ENCODE measurements around the gene ZFYVE21.

The ZFYVE21 gene

GRCh38 chr14:103726474-103726873 is 10.9 kb downstream of the ZFYVE21 start:
- DNase-seq: no peak

- no peak for DNase-seq
These were observed 11.8 kb downstream of the ZFYVE21 start for GRCh38 chr14:103727313-103727980.

GRCh38 chr14:103728141-103728540 is 12.5 kb downstream of the ZFYVE21 start:
- no peak for DNase-seq

GRCh38 chr14:103728721-103729120 is 13.1 kb downstream of the ZFYVE21 start:
- no peak for DNase-seq

GRCh38 chr14:103729496-103730448 is 14.2 kb downstream of the ZFYVE21 start:
- no peak for DNase-seq

- peak; percentile 44 for DNase-seq
These were observed 15.0 kb downstream of the ZFYVE21 start for GRCh38 chr14:103730490-103731035.

GRCh38 chr14:103731481-103731880 is 15.9 kb downstream of the ZFYVE21 start:
- DNase-seq: no peak

- DNase-seq: no peak
These were observed 16.6 kb downstream of the ZFYVE21 start for GRCh38 chr14:103731916-103732867.

- no peak for DNase-seq
These were observed 17.4 kb downstream of the ZFYVE21 start for GRCh38 chr14:103732868-103733620.

GRCh38 chr14:103733651-103734050 is 18.0 kb downstream of the ZFYVE21 start:
- DNase-seq: no peak

GRCh38 chr14:103734081-103734888 is 18.7 kb downstream of the ZFYVE21 start:
- DNase-seq: no peak

GRCh38 chr14:103735022-103735421 is 19.4 kb downstream of the ZFYVE21 start:
- DNase-seq: no peak

GRCh38 chr14:103735439-103735814 is 19.8 kb downstream of the ZFYVE21 start:
- no peak for DNase-seq

GRCh38 chr14:103735815-103736545 is 20.4 kb downstream of the ZFYVE21 start:
- DNase-seq: no peak

- DNase-seq: no peak
These were observed 21.2 kb downstream of the ZFYVE21 start for GRCh38 chr14:103736546-103737431.

GRCh38 chr14:103737432-103738045 is 21.9 kb downstream of the ZFYVE21 start:
- no peak for DNase-seq

GRCh38 chr14:103738166-103738565 is 22.6 kb downstream of the ZFYVE21 start:
- DNase-seq: no peak

GRCh38 chr14:103738701-103739451 is 23.3 kb downstream of the ZFYVE21 start:
- no peak for DNase-seq
